Measurements from ENCODE around the gene FKBP3. TPM values are rescaled to one million over a fixed set of nuclear protein-coding genes. Genes with fewer than 3 reads are reported as not detected.
A peak's percentile ranks its signal among the peaks of the same experiment; 100 is the strongest.

FKBP3 gene
- total and polyA plus RNA-seq, 2 donors (not counting 3 experiments of a cell fraction or from before 2014, with no cell fraction given) = 23.2 to 92.9 TPM

- TSS peak; percentile 61 for BruUV-seq (replicated peaks)
Observed at GRCh38 chr14:45083976-45084722, 50.1 kb downstream of the FKBP3 start, which contains the start of gene PRPF39. Gene PRPF39 (plus strand): TSS chr14:45084116. CDS start chr14:45095240, 11,124 bp downstream.

More at GRCh38 chr14:45083976-45084722, 50.1 kb downstream of the FKBP3 start, which contains the start of gene PRPF39:
- Histone ChIP-seq H3K9me3 (replicated peaks; ENCODE audit: control insufficient read depth, insufficient read depth, low read length) (no peaks in the 10 kb centered on the region), H3K27ac (ENCODE audit: insufficient read depth, low read depth, low read length) (peak within 1 kb of the TSS; percentile 63), H3K4me3 (replicated peaks in 1 of 3; ENCODE audit: insufficient read depth in 1 of 3, low read depth in 1 of 3, low read length in 3 of 3) (peak within 1 kb of the TSS; percentile 50 to 86 (median 81)), H3K79me2 (ENCODE audit: control insufficient read depth, insufficient read depth, low read length) (peaks cover 52% of the 10 kb centered on the region), H3K36me3 (ENCODE audit: control insufficient read depth in 2 of 2, extremely low read depth in 1 of 2, insufficient read depth in 2 of 2, low read length in 2 of 2) (no peaks in the 10 kb centered on the region), H4K20me1 (replicated peaks; ENCODE audit: control insufficient read depth, extremely low read depth, insufficient read depth, low read length) (peaks cover 6% of the 10 kb centered on the region), H3K4me2 (ENCODE audit: insufficient read depth, low read length) (peak within 1 kb of the TSS; percentile 89), H2AFZ (ENCODE audit: low read depth, low read length) (peak within 1 kb of the TSS; percentile 94), H3K9me1 (replicated peaks; ENCODE audit: control insufficient read depth, extremely low read depth, insufficient read depth, low read length) (no peaks in the 10 kb centered on the region), H3K9ac (replicated peaks; ENCODE audit: extremely low read depth, insufficient read depth, low read length) (peak within 1 kb of the TSS; percentile 88), H3K4me1 (ENCODE audit: control insufficient read depth, extremely low read depth, insufficient read depth, low read length) (peaks cover 8% of the 10 kb centered on the region), H3K27me3 (ENCODE audit: control insufficient read depth in 2 of 2, insufficient read depth in 2 of 2, low read length in 2 of 2) (no peaks in the 10 kb centered on the region)
- DNase-seq (ENCODE audit: low read depth, low spot score) = peak; percentile 95
- dilution Hi-C loops (cut with MboI; ENCODE audit: extremely low pct_ligation_motif_present, low sequenced_read_pairs) (no loop called here), intact Hi-C loops (cut with micrococcal nuclease) (loop anchor here (1.0 to 5.0 kb wide), 5 partner anchors 50 to 187 kb away; partner anchors contain the start of genes FKBP3, MIS18BP1 and TOGARAM1)
- ChIA-PET POLR2A (interaction anchor here (0.6 kb wide), 1 partner anchor 215 kb away, joined by 3 read pairs; no protein-coding TSS in a partner anchor), CTCF (interaction anchor here (0.8 to 2.3 kb wide), 5 partner anchors 9 to 170 kb away, joined by 3 to 12 read pairs (median 3); partner anchors contain the start of gene FKBP3)
- TF ChIP-seq FOS (IDR thresholded peaks at IDR 0.05; ENCODE audit: borderline replicate concordance, insufficient read depth, low read length) = no peak
- peak; percentile 97 for TF ChIP-seq POLR2A (IDR thresholded peaks at IDR 0.05; ENCODE audit: low read depth, low read length)
- no peak for TF ChIP-seq CTCF (IDR thresholded peaks at IDR 0.05; ENCODE audit: extremely low read depth in 1 of 2, insufficient read depth in 1 of 2, low read depth in 1 of 2, low read length in 2 of 2)
- TF ChIP-seq POLR2AphosphoS5 (IDR thresholded peaks at IDR 0.05; ENCODE audit: insufficient read depth, low read depth, low read length) = peak; percentile 90
- TF ChIP-seq MAX (IDR thresholded peaks at IDR 0.05; ENCODE audit: insufficient read depth, insufficient read length) = peak; percentile 95
- no peak for TF ChIP-seq JUN (IDR thresholded peaks at IDR 0.05; ENCODE audit: borderline replicate concordance, insufficient read depth, insufficient read length, low read depth)
- no peak for TF ChIP-seq EZH2 (IDR thresholded peaks at IDR 0.05; ENCODE audit: borderline replicate concordance, low read depth, low read length, severe bottlenecking)
- no peak for TF ChIP-seq GATA2 (IDR thresholded peaks at IDR 0.05; ENCODE audit: insufficient read depth, insufficient read length, low read depth, low read length)
- TF ChIP-seq MYC (IDR thresholded peaks at IDR 0.05; ENCODE audit: low read depth, low read length) = no peak
- FAIRE-seq = peak; percentile 69

All from endothelial cell of umbilical vein (primary cell).